Hematopoietic multipotent progenitor cell treated with erythropoietin and hydrocortisone succinate and interleukin-3 and kit ligand, for 6 days (in vitro differentiated cells): ENCODE data around the gene GSC2.

ENCODE experiments used
- DNase-seq: peaks from one replicate; pipeline ENCODE4 v3.0.0-alpha.2; 2015

The GSC2 gene

GRCh38 chr22:19132693-19133400, 17.2 kb downstream of the GSC2 start:
- DNase-seq = no peak

- no peak for DNase-seq
Observed at GRCh38 chr22:19132153-19132552, 17.9 kb downstream of the GSC2 start.

- DNase-seq = no peak
Observed at GRCh38 chr22:19131685-19132015, 18.4 kb downstream of the GSC2 start.

GRCh38 chr22:19130959-19131684, 19.0 kb downstream of the GSC2 start, which contains the start of gene TSSK2:
Gene TSSK2, plus strand, starts transcription at chr22:19131308. Its CDS starts 92 bp downstream, at chr22:19131400.
- DNase-seq = no peak

GRCh38 chr22:19129871-19130270, 20.2 kb downstream of the GSC2 start:
- no peak for DNase-seq

GRCh38 chr22:19128946-19129727, 21.0 kb downstream of the GSC2 start:
- no peak for DNase-seq

- no peak for DNase-seq
Observed at GRCh38 chr22:19128009-19128401, 22.1 kb downstream of the GSC2 start.

- DNase-seq = no peak
Observed at GRCh38 chr22:19127329-19128008, 22.6 kb downstream of the GSC2 start.

- no peak for DNase-seq
Observed at GRCh38 chr22:19126309-19127273, 23.5 kb downstream of the GSC2 start.

- no peak for DNase-seq
Observed at GRCh38 chr22:19125474-19126308, 24.4 kb downstream of the GSC2 start.

- no peak for DNase-seq
Observed at GRCh38 chr22:19125011-19125410, 25.1 kb downstream of the GSC2 start.

GRCh38 chr22:19124377-19124776, 25.7 kb downstream of the GSC2 start:
- DNase-seq = no peak

GRCh38 chr22:19123936-19124335, 26.2 kb downstream of the GSC2 start:
- DNase-seq = no peak

GRCh38 chr22:19122752-19123492, 27.2 kb downstream of the GSC2 start:
- DNase-seq = peak; percentile 46

- DNase-seq = peak; percentile 99
Observed at GRCh38 chr22:19122143-19122751, 27.8 kb downstream of the GSC2 start, which contains the start of gene DGCR2. Gene DGCR2, minus strand, starts transcription at chr22:19122412. Its CDS starts 206 bp downstream, at chr22:19122206.

- peak; percentile 66 for DNase-seq
Observed at GRCh38 chr22:19121631-19122142, 28.4 kb downstream of the GSC2 start.

GRCh38 chr22:19120829-19121630, 29.1 kb downstream of the GSC2 start:
- DNase-seq = peak; percentile 26

- no peak for DNase-seq
Observed at GRCh38 chr22:19119949-19120348, 30.1 kb downstream of the GSC2 start.
